RKO (cell line): ENCODE results near the gene PRF1.

Experiments used
- DNase-seq: peaks from one replicate; pipeline ENCODE4 v3.0.0-alpha.2; 2016; ENCODE audit warnings: low spot score

The PRF1 gene

GRCh38 chr10:70576803-70577517 lies 25.6 kb downstream of the PRF1 start:
- DNase-seq = no peak

GRCh38 chr10:70575874-70576802 lies 26.4 kb downstream of the PRF1 start:
- DNase-seq = no peak

- no peak for DNase-seq
These were observed 27.1 kb downstream of the PRF1 start for GRCh38 chr10:70575486-70575873.

- DNase-seq = no peak
These were observed 28.7 kb downstream of the PRF1 start for GRCh38 chr10:70573599-70574506.

- no peak for DNase-seq
These were observed 30.7 kb downstream of the PRF1 start for GRCh38 chr10:70571636-70572439.

- DNase-seq = no peak
These were observed 31.3 kb downstream of the PRF1 start for GRCh38 chr10:70571236-70571635.

- DNase-seq = no peak
These were observed 33.6 kb downstream of the PRF1 start for GRCh38 chr10:70568781-70569495.

- DNase-seq = no peak
These were observed 34.4 kb downstream of the PRF1 start for GRCh38 chr10:70568113-70568512.

GRCh38 chr10:70567603-70568002 lies 34.9 kb downstream of the PRF1 start:
- no peak for DNase-seq

GRCh38 chr10:70566515-70567290 lies 35.8 kb downstream of the PRF1 start:
- no peak for DNase-seq

- no peak for DNase-seq
These were observed 36.7 kb downstream of the PRF1 start for GRCh38 chr10:70565556-70566514.

- no peak for DNase-seq
These were observed 37.6 kb downstream of the PRF1 start for GRCh38 chr10:70564901-70565351.

GRCh38 chr10:70564113-70564725 lies 38.3 kb downstream of the PRF1 start:
- DNase-seq = no peak

GRCh38 chr10:70563230-70563629 lies 39.3 kb downstream of the PRF1 start:
- no peak for DNase-seq

- no peak for DNase-seq
These were observed 40.3 kb downstream of the PRF1 start for GRCh38 chr10:70562036-70562755.

- DNase-seq = no peak
These were observed 41.0 kb downstream of the PRF1 start for GRCh38 chr10:70561558-70561957.

GRCh38 chr10:70561070-70561469 lies 41.5 kb downstream of the PRF1 start:
- DNase-seq = no peak
